Measurements from ENCODE around the gene SBF2.

- TF ChIP-seq CTCF (IDR thresholded peaks at IDR 0.05 in 4 of 5, conservative IDR thresholded peaks at IDR 0.05 in 1 of 5): no peak
- TF ChIP-seq POLR2A (IDR thresholded peaks at IDR 0.05): no peak
Measured at GRCh38 chr11:9826390-9826789, 467.6 kb downstream of the SBF2 start.

Data from gastrocnemius medialis (tissue), 4 donors.